ENCODE data around the gene ALDH2.
"Not testable (repeated sequence)": the region's sequence is repeated elsewhere in the genome, so short reads cannot be mapped to it uniquely, and the experiment has no call there.

Gene ALDH2

DNA sequence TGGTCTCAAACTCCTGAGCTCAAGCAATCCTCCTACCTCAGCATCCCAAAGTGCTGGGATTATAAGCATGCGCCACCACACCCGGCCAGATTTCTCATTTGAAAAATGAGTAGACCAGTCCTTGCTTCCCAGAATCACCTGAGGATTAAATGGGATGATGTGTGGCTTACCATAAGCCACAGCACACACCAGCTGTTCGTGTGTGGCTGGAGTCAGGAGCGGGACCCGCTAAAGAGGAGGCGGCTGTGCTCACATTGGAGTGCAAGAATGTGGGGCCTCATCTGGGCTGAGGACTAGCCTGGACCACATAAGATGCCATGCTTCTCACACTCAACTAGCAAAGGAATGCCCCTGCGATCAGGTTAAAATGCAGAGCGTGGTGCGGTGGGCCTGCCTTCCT lies 6.7 kb upstream of the ALDH2 start:
- no peak for DNase-seq

DNA sequence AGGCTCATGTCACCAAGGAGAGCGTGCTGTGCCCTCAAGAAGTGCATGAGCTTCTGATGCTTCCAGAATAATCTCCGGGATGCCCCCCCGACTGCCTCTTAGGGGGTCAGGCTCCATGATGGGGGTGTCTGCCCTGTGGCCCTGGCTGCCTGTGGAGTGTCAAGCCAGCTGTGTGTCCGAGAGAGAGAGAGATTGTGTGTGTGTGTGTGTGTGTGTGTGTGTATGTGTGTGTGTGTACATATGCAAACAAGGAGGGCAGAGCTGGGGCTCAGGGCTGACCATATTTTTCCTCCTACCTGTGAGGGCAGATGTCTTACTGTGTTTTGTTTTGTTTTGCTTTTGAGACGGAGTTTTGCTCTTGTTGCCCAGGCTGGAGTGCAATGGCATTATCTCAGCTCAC lies 5.6 kb upstream of the ALDH2 start:
- no peak for DNase-seq

DNA sequence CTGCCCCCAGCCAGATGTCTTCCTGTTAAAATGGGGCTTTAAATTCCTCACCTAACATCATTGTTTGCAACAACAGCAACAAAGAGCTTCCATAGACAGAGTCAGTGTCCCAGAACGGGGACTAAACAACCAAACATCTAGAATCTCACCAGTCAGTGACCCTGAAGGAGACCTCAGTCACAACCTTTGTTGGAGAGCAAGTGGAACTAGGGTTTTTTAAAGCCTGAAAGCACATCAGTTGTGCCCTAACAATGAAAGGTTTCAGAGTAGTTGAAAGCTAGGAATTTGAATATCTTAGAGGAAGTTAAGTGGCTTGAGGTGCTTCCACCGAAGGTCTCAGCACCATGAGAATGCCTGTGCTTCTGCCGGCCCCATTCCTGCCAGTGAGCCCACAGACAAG lies 5.0 kb upstream of the ALDH2 start:
- DNase-seq, result no peak

DNA sequence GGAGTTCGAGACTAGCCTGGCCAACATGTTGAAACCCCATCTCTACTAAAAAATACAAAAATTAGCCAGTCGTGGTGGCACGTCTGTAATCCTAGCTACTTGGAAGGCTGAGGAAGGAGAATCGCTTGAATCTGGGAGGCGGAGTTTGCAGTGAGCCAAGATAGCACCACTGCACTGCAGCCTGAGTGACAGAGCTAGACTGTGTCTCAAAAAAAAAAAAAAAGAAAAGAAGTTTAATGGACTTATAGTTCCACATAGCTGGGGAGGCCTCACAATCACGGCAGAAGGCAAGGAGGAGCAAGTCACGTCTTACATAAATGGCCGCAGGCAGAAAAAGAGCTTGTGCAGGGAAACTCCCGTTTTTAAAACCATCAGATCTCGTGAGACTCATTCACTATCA lies 3.2 kb upstream of the ALDH2 start:
- not testable (repeated sequence) for DNase-seq

DNA sequence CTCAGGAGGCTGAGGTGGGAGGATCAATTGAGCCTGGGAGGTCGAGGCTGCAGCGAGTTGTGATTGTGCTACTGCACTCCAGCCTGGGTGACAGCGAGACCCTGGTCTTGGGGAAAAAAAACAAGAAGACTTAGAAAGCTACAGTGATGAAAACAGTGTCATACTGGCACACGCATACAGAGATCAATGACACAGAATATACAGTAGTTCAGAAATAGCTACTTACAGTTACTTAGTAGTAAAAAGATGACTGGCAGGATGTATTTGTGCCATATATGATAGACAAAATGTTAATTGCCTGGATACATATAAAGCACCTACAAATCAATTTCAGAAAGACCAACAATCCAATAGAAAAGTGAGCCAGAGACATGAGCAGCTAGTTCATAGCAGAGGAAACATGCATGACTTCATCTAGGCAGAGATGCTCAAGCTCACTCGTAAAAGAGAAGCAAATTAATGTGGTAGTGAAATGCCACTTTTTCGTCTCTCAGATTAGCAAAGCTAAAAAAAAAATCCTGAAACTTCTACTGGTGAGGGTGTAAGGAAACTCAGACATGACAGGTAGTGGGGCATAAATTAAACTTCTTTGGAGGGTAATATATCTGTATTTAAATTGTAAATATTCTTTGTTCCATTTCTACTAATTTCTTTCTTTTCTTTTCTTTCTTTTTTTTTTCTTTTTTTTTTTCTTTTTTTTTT lies 2.5 kb upstream of the ALDH2 start:
- no peak for DNase-seq

DNA sequence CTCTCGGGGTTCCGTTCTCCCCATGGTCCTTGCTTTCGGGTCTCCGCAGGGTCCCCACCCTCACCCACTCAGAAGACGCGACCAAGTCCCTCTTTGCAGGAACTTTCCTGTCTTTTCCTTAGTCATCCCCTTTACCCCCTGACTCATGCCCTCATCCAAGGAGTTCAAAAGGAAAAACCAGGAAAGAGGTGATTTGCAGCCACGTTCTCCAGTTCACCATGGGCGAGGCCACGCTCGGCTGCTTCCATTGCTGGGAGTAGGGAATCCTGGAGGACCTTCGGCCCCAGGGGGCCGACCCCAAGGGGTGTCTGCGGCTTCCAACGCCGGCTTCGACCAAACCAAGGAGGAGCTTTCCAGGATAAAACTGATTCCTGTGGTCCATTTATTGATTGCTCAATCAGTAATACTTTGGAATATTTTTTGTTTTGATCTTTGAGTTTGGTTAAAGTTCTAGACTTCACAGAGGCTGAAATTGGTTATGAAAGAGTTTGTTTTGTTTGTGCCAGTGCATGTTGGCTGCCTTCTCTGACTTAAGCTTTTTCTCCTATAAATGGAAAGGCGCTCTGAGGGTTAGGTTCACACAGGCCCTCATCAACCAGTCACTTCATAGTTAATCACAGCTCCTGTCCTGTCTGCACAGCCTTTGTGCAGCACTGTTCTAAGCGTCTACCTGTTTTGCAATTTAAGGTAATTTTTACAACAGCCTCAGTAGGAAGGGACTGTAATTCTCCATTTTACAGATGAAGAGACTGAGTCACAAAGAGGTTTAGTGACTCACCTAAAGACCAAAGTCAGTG lies 827 bp downstream of the ALDH2 start:
- no peak for DNase-seq

DNA sequence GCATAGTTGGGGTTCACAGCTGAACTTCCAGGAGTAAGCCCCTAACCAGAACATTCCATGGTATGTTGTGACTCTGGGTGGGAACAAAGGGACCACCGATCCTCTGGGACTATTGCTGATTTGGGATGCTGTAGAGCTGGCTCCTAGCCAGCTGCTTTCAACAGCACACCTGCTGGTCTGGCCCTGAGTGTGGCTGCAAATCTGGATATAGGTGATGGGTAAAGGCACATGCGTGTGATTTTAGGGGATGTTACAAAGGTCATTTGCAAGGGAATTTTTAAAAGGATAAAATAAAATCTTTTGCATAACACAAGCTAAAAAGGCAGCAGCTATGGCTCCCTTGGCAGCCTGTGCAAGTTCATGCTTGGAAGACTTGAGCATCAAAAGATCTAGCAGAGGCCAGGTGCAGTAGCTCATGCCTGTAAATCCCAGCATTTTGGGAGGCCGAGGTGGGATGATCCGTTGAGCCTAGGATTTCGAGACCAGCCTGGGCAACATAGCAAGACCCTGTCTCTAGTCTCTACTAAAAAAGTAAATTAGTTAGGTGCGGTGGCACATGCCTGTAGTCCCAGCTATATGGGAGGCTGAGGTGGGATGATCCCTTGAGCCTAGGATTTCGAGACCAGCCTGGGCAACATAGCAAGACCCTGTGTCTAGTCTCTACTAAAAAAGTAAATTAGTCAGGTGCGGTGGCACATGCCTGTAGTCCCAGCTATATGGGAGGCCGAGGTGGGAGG lies 1.6 kb downstream of the ALDH2 start:
- DNase-seq, result no peak

DNA sequence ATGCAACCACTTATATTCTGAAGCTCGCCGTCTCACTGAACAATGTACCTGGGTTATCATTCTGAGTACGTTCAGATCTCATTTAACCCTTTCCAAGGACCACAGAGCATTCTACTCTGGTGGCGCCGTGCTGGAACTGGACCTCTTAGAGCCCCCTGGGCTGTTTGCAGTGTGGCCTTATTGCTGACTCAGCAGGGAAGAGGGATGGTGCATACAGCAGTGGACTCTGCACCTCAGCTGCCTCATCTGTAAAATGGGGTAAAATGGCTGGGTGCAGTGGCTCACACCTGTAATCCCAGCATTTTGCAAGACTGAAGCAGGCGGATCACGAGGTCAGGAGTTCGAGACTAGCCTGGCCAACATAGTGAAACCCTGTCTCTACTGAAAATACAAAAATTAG lies 2.9 kb downstream of the ALDH2 start:
- DNase-seq, result no peak

DNA sequence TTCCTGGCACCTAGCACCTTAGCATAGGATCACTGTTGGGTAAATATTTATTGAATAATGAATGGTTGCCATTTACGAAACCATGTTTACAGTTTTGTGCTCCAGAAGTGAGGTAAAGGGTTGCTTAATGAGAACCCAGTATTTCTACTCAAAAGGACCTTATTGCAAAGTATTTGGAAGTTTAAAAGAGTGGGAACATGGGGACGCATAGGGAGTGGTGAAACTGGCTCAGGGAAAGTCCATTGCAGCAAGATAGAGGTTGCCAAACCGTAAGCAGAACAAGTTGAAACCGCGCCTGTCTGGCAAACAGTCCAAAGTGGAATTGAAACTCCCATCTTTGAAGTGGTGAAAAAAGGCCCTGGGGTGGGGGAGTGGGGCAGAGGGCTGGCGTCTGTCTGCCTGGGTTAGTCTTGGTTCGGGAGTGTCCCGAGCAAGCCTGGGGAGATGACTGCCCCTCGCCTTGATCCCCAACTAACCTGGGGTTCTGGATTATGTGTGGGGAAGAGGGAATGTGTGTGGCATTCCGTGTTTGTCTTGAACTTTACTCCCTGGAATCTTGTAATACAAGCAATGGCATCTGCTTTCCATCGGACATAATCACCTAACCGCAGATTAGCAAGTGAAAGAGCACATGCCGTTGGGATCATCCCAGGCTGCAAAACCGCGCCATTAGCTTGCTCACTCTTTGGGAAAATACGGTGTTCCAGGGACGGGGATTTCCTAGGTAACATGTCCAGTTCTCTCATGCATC lies 7.2 kb downstream of the ALDH2 start:
- DNase-seq, result peak; percentile 21

DNA sequence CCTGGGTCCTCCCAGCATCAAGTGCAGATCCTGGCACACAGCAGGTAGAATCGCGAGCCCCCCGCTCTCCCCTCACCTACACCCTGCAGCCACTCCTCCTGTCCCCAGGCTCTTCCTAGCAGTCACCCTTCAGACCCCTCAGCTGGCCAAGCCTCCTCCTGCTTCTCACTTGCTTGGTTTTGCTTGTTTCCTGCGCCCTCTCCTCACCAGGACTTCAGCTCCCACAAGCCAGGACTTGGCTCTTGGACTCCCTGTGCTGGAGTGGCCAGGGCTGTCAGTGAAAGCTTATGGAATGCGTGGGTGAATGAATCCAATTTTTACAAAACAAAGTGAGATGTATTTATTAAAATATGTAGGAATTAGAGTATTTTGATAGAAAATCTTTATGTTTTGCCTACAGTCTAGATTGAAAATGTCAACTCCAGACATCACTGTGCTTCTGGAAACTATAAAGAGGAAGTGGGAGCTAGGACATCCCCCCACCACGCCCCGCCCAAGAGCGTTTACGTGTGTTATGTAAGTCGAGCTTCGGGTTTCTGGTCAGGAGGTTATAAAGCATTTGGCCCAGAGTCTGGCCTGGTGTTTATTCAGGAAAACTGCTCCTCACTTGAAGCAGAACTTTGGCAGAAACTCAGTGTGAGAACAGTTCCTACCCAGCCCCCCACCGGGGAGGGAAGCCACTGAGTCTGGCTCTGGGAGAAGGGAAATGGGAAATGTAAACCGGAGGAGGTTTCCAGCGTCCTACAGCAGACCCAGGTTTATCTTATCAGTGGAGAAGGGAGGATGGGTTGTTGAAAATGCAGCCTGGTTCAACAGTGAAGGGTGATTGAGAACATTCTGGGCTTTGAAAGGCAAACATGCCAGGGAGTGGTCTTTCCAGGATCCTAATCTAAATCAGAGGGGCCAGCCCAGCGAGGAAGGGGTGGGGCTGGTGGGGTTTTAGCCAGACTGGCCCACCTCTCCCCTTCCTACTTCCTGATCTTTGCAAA lies 8.8 kb downstream of the ALDH2 start:
- no peak for DNase-seq

DNA sequence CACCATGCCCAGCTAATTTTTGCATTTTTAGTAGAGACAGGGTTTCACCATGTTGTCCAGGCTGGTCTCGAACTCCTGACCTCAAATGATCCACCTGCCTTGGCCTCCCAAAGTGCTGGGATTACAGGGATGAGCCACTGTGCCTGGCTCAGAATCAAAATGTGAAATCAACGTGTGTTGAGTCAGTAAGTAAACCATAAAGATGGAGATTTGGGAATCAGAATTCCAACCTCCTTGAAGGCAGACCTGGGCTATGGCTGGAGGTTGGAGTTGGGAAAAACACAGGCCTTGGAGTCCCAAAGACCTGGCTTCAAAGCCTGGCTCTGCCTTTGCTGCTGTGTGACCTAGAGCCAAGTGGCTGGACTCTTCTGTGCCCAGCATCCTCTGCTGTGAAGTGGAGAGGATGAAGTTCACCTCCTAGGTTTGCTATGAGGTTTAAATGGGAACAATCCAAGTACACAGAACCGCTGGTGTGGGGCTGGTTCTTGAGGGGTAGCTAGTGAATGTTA lies 10.2 kb downstream of the ALDH2 start:
- no peak for DNase-seq

DNA sequence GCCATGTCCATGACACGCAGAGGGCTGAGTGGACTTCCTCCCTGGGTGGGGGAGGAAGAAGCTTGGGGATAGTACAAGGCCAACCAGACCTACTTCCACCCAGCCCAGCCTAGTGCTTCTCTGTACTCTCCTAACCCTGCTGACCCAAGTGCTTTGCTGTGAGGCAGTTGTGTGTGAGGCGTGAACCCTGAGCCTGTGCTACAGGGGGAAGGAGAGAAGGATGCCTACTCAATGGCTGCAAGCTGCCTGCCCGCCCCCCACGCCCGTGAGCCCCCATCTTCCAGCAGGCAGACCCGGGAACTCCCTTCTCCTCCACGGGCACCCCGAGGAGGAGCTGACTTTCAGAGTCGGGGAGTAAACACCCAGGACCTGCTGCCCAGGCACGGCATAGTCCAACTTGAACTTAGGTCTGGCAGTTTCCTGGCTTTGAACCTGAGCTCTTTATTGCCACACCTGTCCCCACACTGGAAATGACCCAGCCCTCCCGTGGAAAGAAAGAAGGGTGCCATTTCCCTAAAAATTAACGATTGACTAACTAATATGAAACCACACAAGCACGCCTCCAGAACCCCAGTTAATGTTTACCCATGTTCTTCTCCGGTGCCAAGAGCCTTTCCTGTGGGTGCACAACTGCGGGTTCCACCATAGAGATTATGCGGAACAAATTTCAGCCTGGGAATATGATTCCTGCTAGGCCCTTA lies 10.8 kb downstream of the ALDH2 start:
- DNase-seq, result no peak

DNA sequence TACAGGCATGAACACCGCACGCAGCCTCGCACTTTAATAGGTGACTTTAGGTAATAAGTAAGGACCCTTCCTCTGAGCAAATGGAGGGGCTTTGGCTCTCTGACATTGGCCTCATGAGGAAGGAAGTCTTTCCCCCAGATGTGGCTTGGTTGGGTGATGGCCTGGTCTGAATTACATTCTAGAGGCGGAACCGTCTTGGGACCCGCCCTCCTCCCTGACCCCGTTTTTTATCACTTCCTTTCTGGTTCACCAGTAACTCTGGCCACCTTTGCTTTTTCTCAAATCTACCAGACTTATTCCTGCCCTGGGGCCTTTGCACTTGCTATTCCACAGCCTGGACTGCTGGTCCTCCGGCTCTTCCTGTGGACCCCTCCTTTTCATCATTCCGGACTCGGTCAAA lies 13.4 kb downstream of the ALDH2 start:
- DNase-seq, result no peak

DNA sequence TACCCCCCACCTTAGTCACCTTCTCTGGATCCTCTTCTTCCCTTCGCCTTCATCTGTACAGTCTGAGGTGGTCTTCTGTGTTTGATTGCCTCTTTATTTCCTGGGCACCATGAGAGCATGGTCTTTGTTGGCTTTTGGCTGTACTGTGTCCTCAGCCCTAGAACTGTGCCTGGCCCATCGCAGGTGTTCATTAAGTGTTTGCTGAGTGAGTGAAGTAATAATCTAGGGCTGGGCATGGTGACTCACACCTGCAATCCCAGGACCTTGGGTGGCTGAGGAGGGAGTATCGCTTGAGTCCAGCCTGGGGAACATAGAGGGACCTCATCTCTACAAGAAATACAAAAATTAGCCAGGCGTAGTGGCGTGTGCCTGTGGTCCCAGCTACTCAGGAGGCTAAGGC lies 13.9 kb downstream of the ALDH2 start:
- no peak for DNase-seq

DNA sequence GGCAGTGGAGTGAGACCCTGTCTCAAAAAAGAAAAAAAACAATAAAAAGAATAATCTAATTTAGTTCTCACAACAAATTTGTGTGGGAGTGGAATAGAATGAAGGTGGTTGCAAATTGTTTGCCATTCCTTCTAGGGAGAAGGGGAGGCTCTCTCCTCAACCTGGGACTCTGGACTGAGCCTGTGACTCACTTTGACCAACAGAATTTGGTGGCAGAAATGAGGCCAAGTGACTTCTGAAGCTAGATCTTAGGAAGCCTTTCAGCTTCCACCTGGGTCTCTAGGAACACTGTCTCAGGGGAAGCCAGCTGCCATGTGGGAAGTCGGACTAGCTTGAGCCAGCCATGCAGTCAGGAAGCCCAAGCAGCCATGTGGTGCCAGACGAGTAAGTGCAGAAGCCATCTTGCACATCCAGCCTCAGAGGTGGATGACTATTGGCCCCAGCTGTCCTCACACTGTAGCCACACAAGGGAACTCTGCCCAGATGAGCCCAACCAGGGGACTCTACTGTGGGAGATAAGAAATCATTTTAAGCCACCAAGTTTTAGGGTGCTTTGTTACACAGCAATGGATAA lies 14.4 kb downstream of the ALDH2 start:
- DNase-seq, result no peak

DNA sequence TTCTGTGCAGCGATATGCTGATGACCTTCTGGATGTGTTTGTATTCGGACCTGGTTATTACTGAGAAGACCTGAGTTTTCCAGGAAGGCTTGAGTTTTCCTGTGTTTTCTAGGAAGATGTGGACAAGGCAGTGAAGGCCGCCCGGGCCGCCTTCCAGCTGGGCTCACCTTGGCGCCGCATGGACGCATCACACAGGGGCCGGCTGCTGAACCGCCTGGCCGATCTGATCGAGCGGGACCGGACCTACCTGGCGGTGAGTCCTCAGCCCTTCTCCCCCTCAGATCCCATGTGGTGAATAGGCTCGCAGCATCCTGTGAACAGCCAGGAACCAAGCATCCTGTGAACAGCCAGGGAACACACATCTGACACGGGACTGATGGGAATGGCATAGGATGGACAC lies 16.3 kb downstream of the ALDH2 start:
- DNase-seq, result no peak

DNA sequence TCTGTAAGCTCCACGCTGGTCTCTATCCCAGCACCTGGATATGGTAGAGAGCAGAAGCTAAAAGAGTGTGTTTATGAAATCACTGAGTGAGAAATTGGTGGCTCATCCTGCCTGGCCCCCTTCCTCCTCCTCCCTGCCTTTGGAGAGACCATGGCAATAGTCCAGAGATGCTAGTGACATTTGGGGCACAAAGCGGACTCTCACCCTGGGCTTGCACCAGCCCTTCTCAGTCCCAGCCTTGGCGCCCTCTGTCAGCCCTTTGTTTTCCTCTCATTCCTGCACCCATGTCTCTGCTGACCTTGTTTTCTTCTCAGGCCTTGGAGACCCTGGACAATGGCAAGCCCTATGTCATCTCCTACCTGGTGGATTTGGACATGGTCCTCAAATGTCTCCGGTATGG lies 18.2 kb downstream of the ALDH2 start:
- no peak for DNase-seq

DNA sequence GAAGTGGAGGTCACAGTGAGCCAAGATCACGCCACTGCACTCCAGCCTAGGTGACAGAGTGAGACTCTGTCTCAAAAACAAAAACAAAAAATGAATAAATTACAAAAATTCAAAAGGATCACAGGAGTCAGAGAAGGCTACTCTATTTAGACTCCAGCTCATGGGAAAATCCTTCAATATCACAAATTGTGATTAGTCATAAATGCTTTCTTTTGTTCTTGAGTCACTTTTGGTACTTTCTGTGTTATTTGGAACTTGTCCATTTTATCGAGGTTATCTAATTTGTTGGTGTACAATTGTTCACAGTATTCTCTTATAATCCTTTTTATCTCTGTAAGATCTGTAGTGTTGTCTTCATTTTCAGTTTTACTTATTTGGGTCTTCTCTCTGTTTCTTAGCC lies 18.9 kb downstream of the ALDH2 start:
- no peak for DNase-seq

DNA sequence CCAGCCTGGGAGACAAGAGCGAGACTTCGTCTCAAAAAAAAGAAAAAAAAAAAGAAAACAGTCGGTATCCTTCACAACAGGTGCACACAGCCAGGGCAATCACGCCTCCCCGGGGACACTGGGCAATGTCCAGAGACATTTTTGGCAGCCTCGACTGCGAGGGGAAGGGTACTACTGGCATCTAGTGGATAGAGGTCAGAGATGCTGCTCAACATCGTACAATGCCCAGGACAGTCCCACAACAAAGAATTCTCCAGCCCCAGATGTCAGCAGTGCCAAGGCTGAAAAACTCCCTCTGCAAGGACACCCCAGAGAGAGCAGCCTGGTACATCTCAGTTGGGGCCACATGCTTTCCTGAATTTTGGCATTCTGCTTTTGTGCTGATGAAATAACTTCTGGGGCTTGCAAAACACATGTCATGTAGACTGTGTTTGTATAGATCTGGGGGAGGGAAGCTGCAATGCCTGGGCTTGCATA lies 21.5 kb downstream of the ALDH2 start:
- DNase-seq, result no peak

DNA sequence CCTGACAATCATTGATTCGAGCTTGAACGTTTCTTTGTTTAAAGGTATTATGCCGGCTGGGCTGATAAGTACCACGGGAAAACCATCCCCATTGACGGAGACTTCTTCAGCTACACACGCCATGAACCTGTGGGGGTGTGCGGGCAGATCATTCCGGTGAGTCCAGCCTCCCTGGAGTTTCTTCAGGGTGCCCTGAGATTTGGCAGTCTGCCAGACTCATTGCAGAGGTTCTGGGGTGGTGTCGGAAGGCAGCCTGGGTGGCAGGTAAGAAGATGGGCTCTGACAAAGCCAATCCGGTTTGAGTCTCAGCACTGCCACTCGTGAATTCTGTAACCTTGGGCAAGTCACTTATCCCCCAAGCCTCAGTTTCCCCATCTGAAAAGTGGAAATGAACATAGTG lies 23.0 kb downstream of the ALDH2 start:
- DNase-seq, result no peak

DNA sequence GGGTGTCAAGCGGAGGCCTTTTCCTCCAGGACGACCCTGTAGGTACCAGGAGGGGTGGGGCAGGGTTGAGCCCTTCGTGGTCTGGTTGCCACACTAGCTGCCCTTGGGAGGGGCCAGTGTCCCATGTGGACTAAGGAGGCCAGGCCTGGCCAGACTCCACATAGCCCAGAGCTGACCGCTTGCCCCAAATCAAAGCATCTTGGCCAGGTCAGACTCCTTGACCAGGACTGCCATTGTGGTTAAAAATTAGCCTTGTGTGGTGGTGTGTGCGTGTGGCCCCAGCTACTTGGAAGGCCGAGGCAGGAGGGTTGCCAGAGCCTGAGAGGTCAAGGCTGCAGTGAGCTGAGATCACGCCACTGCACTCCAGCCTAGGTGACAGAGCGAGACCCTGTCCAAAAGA lies 24.8 kb downstream of the ALDH2 start:
- DNase-seq, result no peak
